ENCODE data around the gene TRIM63.

The TRIM63 gene

DNA sequence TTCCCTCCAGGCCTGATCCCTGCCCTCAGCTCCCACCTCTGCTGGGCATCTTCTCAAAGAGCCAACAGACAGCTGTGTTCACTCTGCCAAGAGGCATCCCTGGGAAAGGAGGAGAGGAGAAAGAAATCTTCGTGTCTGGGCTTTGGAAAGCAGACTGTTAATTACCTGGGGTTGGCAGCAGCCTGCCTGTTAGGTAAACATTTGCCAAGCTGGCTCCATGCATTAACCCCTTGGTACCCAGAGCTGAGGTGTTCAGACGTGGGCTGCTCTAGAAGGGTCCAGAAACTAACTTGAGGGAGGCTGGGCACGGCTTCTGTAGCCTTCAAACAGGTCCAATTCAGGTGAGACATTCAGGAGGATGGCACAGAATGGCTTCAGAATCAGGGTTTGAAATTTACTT is 54.6 kb downstream of the TRIM63 start:
- DNase-seq: no peak

GRCh38 chr1:26010825-26011224 is 56.6 kb downstream of the TRIM63 start:
- no peak for DNase-seq

DNA sequence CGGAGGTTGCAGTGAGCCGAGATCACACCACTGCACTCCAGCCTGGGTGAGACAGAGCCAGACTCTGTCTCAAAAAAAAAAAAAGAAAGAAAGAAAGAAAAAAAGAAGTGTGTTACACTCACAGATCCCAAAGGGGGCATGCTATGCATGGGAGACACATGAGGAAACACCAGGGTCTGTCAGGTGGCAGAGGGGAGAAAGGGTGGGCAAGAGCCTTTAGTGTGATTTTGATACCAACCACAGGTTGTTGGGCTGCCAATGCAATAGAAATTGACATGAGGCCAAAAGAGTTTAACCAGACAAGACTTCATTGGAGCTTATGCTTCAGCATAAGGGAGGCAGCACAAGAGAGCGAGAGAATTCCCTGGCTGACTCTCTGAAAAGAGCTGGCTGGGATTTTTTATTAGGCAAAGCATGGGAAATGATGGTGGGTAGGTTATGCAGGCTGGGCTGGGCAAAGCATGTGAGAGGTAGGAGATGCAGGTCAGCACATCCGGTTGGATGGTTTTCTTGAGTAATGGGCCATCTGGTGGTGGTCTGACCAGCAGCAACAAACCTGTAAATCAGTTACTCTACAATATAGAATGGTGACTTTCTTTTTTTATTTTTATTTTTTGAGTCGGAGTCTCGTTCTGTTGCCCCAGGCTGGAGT is 57.5 kb downstream of the TRIM63 start:
- DNase-seq: no peak

GRCh38 chr1:26006710-26007109 is 60.7 kb downstream of the TRIM63 start:
- no peak for DNase-seq

GRCh38 chr1:26005434-26006105 is 61.9 kb downstream of the TRIM63 start:
- no peak for DNase-seq

GRCh38 chr1:26003756-26004155 is 63.7 kb downstream of the TRIM63 start:
- DNase-seq: no peak

- no peak for DNase-seq
Observed at GRCh38 chr1:26003262-26003661, 64.2 kb downstream of the TRIM63 start.
